Measurements from ENCODE around the gene ELAVL1.

Gene ELAVL1

DNA sequence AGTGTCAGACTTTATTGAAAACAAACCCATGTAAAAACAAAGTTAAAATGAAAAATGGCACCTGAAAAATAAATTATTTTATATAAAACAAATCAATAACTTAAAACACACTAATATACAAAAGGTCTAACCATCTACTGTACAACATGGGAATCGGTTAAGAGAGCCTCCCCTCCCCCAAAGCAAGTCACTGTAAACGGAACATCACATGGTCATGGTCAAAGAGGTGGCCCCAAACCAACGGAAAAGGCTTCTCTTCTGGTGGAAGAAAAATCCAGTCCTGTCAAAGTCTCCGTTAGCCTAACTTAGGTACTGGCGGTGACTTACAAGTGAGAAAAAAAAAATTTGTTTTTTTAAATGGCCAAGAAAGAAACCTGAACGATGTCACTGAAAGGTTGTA is 46.2 kb downstream of the ELAVL1 start:
- TF ChIP-seq, protein P1, sequence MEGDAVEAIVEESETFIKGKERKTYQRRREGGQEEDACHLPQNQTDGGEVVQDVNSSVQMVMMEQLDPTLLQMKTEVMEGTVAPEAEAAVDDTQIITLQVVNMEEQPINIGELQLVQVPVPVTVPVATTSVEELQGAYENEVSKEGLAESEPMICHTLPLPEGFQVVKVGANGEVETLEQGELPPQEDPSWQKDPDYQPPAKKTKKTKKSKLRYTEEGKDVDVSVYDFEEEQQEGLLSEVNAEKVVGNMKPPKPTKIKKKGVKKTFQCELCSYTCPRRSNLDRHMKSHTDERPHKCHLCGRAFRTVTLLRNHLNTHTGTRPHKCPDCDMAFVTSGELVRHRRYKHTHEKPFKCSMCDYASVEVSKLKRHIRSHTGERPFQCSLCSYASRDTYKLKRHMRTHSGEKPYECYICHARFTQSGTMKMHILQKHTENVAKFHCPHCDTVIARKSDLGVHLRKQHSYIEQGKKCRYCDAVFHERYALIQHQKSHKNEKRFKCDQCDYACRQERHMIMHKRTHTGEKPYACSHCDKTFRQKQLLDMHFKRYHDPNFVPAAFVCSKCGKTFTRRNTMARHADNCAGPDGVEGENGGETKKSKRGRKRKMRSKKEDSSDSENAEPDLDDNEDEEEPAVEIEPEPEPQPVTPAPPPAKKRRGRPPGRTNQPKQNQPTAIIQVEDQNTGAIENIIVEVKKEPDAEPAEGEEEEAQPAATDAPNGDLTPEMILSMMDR (IDR thresholded peaks at IDR 0.05; ENCODE audit: extremely low read depth, insufficient read depth, missing control alignments) = no peak
- DNase-seq (ENCODE audit: low spot score) = no peak
- in situ Hi-C loops (cut with MboI; ENCODE audit: low pct_unique_long_range_greater_than_20kb, low sequenced_read_pairs, unreplicated experiment) = no loop called here

DNA sequence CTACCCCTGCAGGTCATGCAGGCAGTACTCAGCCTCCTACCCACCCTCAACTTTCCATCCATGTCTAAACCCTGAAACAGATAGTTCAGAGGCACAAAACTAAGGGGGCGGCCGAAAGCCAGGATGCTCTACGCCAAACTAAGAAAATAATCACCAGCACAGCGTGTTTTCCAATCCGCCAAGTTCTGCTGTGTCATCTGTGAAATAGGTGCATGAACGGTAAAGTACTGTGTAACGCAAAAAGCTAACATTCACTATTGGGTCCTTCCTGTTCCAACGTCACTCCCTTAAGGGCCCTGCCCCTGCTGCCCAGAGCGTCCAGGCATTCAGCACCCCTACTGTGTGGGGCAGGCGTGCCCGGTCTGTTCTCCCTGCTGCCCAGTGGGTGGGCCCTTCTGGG is 49.7 kb downstream of the ELAVL1 start:
- TF ChIP-seq, protein P1 (IDR thresholded peaks at IDR 0.05; ENCODE audit: extremely low read depth, insufficient read depth, missing control alignments) = no peak
- in situ Hi-C loops (cut with MboI; ENCODE audit: low pct_unique_long_range_greater_than_20kb, low sequenced_read_pairs, unreplicated experiment) = no loop called here
- DNase-seq (ENCODE audit: low spot score) = no peak

DNA sequence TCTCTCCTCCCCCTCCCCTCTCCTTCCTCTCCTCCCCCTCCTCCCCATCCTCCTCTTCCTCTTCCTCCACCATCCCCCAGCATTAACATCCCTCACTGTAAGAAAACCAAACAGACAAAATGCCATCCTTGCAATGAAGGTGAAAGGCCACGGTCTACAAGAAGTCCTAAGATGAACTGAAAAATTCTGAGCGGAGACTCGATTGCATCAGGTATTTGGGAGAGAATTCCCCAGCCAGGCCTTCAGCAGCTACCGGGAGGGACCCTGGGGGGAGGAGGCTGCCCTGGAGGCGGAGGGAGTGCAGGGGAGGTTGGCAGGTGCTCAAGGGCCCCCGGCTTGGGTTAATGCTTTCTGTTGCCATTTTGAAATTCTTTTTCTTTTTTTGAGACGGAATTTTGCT is 51.9 kb downstream of the ELAVL1 start:
- DNase-seq (ENCODE audit: low spot score) = no peak
- in situ Hi-C loops (cut with MboI; ENCODE audit: low pct_unique_long_range_greater_than_20kb, low sequenced_read_pairs, unreplicated experiment) = no loop called here
- TF ChIP-seq, protein P1 (IDR thresholded peaks at IDR 0.05; ENCODE audit: extremely low read depth, insufficient read depth, missing control alignments) = no peak

DNA sequence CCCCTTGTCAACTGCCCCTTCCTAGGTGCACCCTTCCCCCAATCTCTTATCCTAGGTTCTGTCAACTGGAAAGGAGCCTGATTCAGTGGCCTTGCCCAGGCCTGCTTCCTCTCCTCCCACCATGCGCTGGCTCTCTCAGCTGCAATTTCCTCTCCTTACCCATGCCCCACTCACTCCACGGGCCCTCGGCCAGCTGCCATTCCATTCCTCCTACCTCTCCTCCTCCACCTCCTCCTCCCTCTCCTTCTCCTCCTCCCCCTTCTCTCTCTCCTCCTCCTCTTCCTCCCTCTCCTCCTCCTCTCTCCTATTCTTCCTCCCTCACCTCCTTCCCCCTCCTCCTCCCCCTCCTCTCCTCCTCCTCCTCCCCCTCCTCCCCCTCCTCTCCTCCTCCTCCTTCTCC is 52.4 kb downstream of the ELAVL1 start:
- TF ChIP-seq, protein P1 (IDR thresholded peaks at IDR 0.05; ENCODE audit: extremely low read depth, insufficient read depth, missing control alignments) = no peak
- DNase-seq (ENCODE audit: low spot score) = no peak
- in situ Hi-C loops (cut with MboI; ENCODE audit: low pct_unique_long_range_greater_than_20kb, low sequenced_read_pairs, unreplicated experiment) = no loop called here

DNA sequence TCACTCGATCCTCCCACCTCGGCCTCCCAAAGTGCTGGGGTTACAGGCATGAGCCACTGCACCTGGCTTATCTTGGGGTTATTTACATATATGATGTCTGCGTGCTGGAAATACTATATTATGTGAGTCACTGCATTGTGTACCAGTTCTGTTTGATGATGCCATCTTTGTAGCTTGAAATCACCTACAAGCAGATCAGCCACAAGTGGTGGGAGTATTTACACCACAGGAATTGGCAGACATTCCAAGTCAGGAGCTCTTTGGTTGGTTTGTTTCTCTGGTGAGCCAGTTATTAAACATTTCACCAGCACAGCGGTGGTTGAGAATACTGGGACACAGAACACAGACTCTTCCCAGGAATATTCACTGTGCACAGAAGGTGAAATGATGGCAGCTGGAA is 57.5 kb downstream of the ELAVL1 start:
- in situ Hi-C loops (cut with MboI; ENCODE audit: low pct_unique_long_range_greater_than_20kb, low sequenced_read_pairs, unreplicated experiment) = no loop called here
- TF ChIP-seq, protein P1 (IDR thresholded peaks at IDR 0.05; ENCODE audit: extremely low read depth, insufficient read depth, missing control alignments) = no peak
- DNase-seq (ENCODE audit: low spot score) = no peak

DNA sequence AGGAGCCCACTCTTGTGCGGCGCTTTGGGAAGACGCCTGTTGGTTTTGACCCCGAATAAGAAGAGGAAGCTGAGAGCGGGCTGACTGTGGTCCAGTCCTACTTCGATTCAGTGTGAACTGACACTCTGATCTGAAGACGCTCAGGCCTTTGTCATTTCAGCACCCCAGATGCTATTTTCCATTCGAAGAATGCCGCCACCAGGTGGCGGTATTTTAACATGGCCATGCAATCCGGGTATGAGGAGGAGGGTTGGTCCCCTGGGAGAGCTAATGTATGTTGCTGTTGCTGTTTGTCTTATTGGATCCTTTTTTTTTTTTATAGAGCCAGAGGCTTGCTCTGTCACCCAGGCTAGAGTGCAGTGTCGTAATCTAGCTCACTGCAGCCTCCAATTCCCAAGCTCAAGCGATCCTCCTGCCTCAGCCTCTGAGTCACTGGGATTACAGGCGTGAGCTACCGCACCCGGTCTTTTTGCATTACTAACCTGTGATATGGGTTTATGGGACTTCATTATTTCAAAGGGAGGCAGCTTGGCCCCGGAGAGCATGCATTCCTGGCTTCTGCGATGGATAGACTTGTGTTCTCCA is 61.2 kb downstream of the ELAVL1 start:
- in situ Hi-C loops (cut with MboI; ENCODE audit: low pct_unique_long_range_greater_than_20kb, low sequenced_read_pairs, unreplicated experiment) = no loop called here
- TF ChIP-seq, protein P1 (IDR thresholded peaks at IDR 0.05; ENCODE audit: extremely low read depth, insufficient read depth, missing control alignments) = peak; percentile 76
- peak; percentile 85 for DNase-seq (ENCODE audit: low spot score)

Measured in GM13977 (cell line).